K562 (cell line): Measurements from ENCODE around the gene CEBPE. TPM values are rescaled to one million over a fixed set of nuclear protein-coding genes. Genes with fewer than 3 reads are reported as not detected.

ENCODE experiments used
- ARNT ChIP-seq, 2 experiments: fragments of 450-650 bp; IDR thresholded peaks; 2 replicates each; pipeline ENCODE4 v1.6.1; 2016; ENCODE audit warnings: mild to moderate bottlenecking in 1 of 2
- CBFA2T2 ChIP-seq: fragments of 450-650 bp; conservative IDR thresholded peaks from 2 replicates; pipeline ENCODE4 v1.6.1; 2017; ENCODE audit warnings: mild to moderate bottlenecking
- CBX1 ChIP-seq: sonication (generic); IDR thresholded peaks from 2 replicates; pipeline ENCODE4 v1.6.1; 2016; ENCODE audit warnings: antibody characterized with exemption, low read depth, mild to moderate bottlenecking
- CHD1 ChIP-seq: fragments of 200-600 bp; sonication (generic); IDR thresholded peaks from one replicate; pipeline ENCODE4 v1.6.1; 2012; ENCODE audit warnings: mild to moderate bottlenecking, moderate library complexity, low read length, inconsistent platforms
- CXXC5 ChIP-seq: fragments of 250-450 bp; sonication (Bioruptor Pico); IDR thresholded peaks from 2 replicates; pipeline ENCODE4 v1.8.0; 2022; ENCODE audit warnings: inconsistent platforms, mild to moderate bottlenecking, moderate library complexity
- DIDO1 ChIP-seq: fragments of 450-650 bp; IDR thresholded peaks from 2 replicates; pipeline ENCODE4 v1.6.1; 2016; ENCODE audit warnings: low read depth, missing biosample characterization, missing genetic modification characterization
- DLX4 ChIP-seq: fragments of 250-450 bp; sonication (Bioruptor Pico); IDR thresholded peaks from 2 replicates; pipeline ENCODE4 v1.6.1; 2021; ENCODE audit warnings: mild to moderate bottlenecking
- DPF2 ChIP-seq: fragments of 450-650 bp; IDR thresholded peaks from 2 replicates; pipeline ENCODE4 v1.6.1; 2016
- E2F1 ChIP-seq: sonication (generic); formaldehyde crosslinking; IDR thresholded peaks from 2 replicates; pipeline ENCODE4 v1.8.1; 2023; ENCODE audit warnings: mild to moderate bottlenecking, missing genetic modification reagents, moderate library complexity
- ELF4 ChIP-seq: fragments of 450-650 bp; formaldehyde crosslinking; IDR thresholded peaks from 2 replicates; pipeline ENCODE4 v1.4.0; 2022; ENCODE audit warnings: missing genetic modification characterization
- FOXP1 ChIP-seq: sonication (generic); formaldehyde crosslinking; IDR thresholded peaks from 2 replicates; pipeline ENCODE4 v1.8.0; 2022; ENCODE audit warnings: mild to moderate bottlenecking, missing genetic modification reagents
- GMEB1 ChIP-seq: fragments of 250-450 bp; sonication (Bioruptor Pico); IDR thresholded peaks from 2 replicates; pipeline ENCODE4 v1.4.0; 2020; ENCODE audit warnings: mild to moderate bottlenecking
- HLTF ChIP-seq: fragments of 450-650 bp; IDR thresholded peaks from 2 replicates; pipeline ENCODE4 v1.6.1; 2016
- HNRNPK ChIP-seq: fragments of 200-400 bp; formaldehyde crosslinking; IDR thresholded peaks from one replicate; pipeline ENCODE4 v1.6.1; 2018; ENCODE audit warnings: mild to moderate bottlenecking, low read depth, low read length; ENCODE audit not compliant: poor library complexity, severe bottlenecking
- MAFF ChIP-seq: IDR thresholded peaks from 2 replicates; pipeline ENCODE4 v1.6.1; 2012; ENCODE audit warnings: low read length, improper control_type of control experiment
- MCM7 ChIP-seq, 2 experiments: fragments of 450-650 bp; IDR thresholded peaks; 2 replicates each; pipeline ENCODE4 v1.6.1; 2016 to 2018
- NFRKB ChIP-seq: fragments of 450-650 bp; IDR thresholded peaks from 2 replicates; pipeline ENCODE4 v1.6.1; 2016; ENCODE audit warnings: low read depth
- POLR2G ChIP-seq: fragments of 200-400 bp; formaldehyde crosslinking; IDR thresholded peaks from 2 replicates; pipeline ENCODE4 v1.6.1; 2017; ENCODE audit warnings: low read depth, mild to moderate bottlenecking, antibody characterized with exemption, low read length, moderate library complexity
- RBM39 ChIP-seq: fragments of 200-400 bp; formaldehyde crosslinking; optimal IDR thresholded peaks from 2 replicates; pipeline ENCODE3; 2018; ENCODE audit warnings: low read depth, low read length
- TAF15 ChIP-seq: fragments of 200-400 bp; formaldehyde crosslinking; IDR thresholded peaks from 2 replicates; pipeline ENCODE4 v1.6.1; 2017; ENCODE audit warnings: mild to moderate bottlenecking, low read depth, low read length, moderate library complexity
- TAF9B ChIP-seq: fragments of 450-650 bp; IDR thresholded peaks from 2 replicates; pipeline ENCODE4 v1.6.1; 2018; ENCODE audit warnings: mild to moderate bottlenecking; ENCODE audit not compliant: partially characterized antibody
- THRB ChIP-seq: fragments of 450-650 bp; formaldehyde crosslinking; conservative IDR thresholded peaks from 2 replicates; pipeline ENCODE4 v1.4.0; 2022; ENCODE audit warnings: mild to moderate bottlenecking, missing genetic modification characterization
- ZBTB1 ChIP-seq: sonication (generic); formaldehyde crosslinking; IDR thresholded peaks from 2 replicates; pipeline ENCODE4 v1.8.1; 2023; ENCODE audit warnings: missing genetic modification reagents, low read depth, mild to moderate bottlenecking, borderline replicate concordance
- ZNF41 ChIP-seq: fragments of 250-450 bp; sonication (Bioruptor Pico); conservative IDR thresholded peaks from 2 replicates; pipeline ENCODE4 v1.4.0; 2020; ENCODE audit warnings: mild to moderate bottlenecking
- ZNF644 ChIP-seq: fragments of 200-800 bp; sonication (Bioruptor generic); IDR thresholded peaks from 2 replicates; pipeline ENCODE4 v1.6.1; 2016; ENCODE audit warnings: low read depth, missing genetic modification characterization, missing compliant biosample characterization
- polyA plus RNA-seq, 8 experiments: library from polyadenylated mRNA; depleted of rRNA in 4 of 8; stranded (reverse) in 5 of 8; unstranded in 3 of 8; fragments of >200 nt; fragmentation: Nextera tagmentation in 2 of 8; fragmentation: Illumina TruSeq in 1 of 8; extraction: Ambion mirVana in 2 of 8; extraction: Trizol in 1 of 8; gene quantifications; 2 replicates each; pipeline versions ENCODE4 v1.2.1 to v1.2.3, GENCODE V29; 2011 to 2014; ENCODE audit warnings: inconsistent platforms in 1 of 8, missing spikeins in 1 of 8
- total RNA-seq, 7 experiments: library from RNA; depleted of rRNA in 6 of 7; stranded (reverse); fragments of >200 nt in 6 of 7; fragmentation: Illumina TruSeq in 2 of 7; extraction: Trizol in 2 of 7; gene quantifications; 2 replicates each; pipeline versions ENCODE4 v1.2.1 to v1.2.3, GENCODE V29; 2011 to 2021; ENCODE audit warnings: low replicate concordance in 1 of 7
- TF ChIP-seq, protein P1 (sequence below): fragments of 450-650 bp; formaldehyde crosslinking; IDR thresholded peaks from 2 replicates; pipeline ENCODE4 v1.4.0; 2020; ENCODE audit warnings: mild to moderate bottlenecking, mixed read lengths

CEBPE gene
- total and polyA plus RNA-seq, 9 of the 15 experiments (the other 6 are each of a cell fraction or from before 2014, with no cell fraction given), result 0.09 to 0.15 (median 0.13) TPM; not detected in 6

DNA sequence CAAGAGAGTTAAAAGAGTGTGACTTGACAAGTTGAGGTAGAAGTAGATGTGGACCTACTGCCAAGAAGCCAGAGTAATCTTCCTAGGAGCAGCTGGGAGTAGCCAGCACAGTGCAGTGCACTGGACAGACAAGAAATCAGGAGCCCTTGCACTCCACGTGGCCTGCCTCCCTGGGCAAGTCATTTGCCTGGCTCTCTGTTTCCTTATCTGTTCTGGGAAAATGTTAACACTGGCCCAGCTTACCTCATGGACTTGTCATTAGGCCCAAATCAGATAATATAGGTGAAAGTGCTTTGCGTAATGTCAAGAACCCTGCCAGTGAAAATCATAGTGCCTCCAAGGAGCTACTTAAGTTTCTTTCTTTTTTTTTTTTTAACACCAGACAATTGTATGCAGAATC is 45.2 kb upstream of the CEBPE start (continued):
- TF ChIP-seq E2F1 (no peak), HLTF (no peak), GMEB1 (CRISPR knock-in tag) (no peak), ZNF644 (peak; percentile 76; the same call in 1 of the 2 replicates), ZNF41 (CRISPR knock-in tag) (no peak), CBFA2T2 (peak; percentile 63), MCM7 (IDR thresholded peaks at IDR 0.05) (no peak), CBX1 (no peak), THRB (CRISPR knock-in tag) (no peak), TAF9B (peak; percentile 30), TAF15 (no peak), CHD1 (no peak), DPF2 (peak; percentile 82), ZBTB1 (CRISPR knock-in tag) (no peak), ELF4 (CRISPR knock-in tag) (no peak), DIDO1 (tag) (no peak), MAFF (no peak; the same call in 1 of the 2 replicates), POLR2G (no peak), FOXP1 (CRISPR knock-in tag) (no peak), CXXC5 (CRISPR knock-in tag) (peak; percentile 74), ARNT (IDR thresholded peaks at IDR 0.05) (no peak), DLX4 (CRISPR knock-in tag) (no peak), RBM39 (no peak), NFRKB (no peak), HNRNPK (no peak)
- TF ChIP-seq, protein P1, sequence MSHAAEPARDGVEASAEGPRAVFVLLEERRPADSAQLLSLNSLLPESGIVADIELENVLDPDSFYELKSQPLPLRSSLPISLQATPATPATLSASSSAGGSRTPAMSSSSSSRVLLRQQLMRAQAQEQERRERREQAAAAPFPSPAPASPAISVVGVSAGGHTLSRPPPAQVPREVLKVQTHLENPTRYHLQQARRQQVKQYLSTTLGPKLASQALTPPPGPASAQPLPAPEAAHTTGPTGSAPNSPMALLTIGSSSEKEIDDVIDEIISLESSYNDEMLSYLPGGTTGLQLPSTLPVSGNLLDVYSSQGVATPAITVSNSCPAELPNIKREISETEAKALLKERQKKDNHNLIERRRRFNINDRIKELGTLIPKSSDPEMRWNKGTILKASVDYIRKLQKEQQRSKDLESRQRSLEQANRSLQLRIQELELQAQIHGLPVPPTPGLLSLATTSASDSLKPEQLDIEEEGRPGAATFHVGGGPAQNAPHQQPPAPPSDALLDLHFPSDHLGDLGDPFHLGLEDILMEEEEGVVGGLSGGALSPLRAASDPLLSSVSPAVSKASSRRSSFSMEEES, result no peak
